NCI-H187 treated with DMSO at 0.1 percent for 48 hours (cell line): ENCODE measurements around the gene AP1G2.
"Not testable (repeated sequence)": the region's sequence is repeated elsewhere in the genome, so short reads cannot be mapped to it uniquely, and the experiment has no call there.

Experiments
- DNase-seq: peaks from one replicate; lab custom pipeline; 2025; lab: John Stamatoyannopoulos, UW

The AP1G2 gene

GRCh38 chr14:23594191-23594590 is 26.6 kb upstream of the AP1G2 start:
- DNase-seq, result not testable (repeated sequence)

- no peak for DNase-seq
These were observed 22.6 kb upstream of the AP1G2 start for GRCh38 chr14:23590198-23590597.

GRCh38 chr14:23589606-23590005 is 22.0 kb upstream of the AP1G2 start:
- no peak for DNase-seq

GRCh38 chr14:23588884-23589598 is 21.4 kb upstream of the AP1G2 start:
- DNase-seq, result peak; percentile 24

GRCh38 chr14:23584527-23585203 is 17.1 kb upstream of the AP1G2 start:
- not testable (repeated sequence) for DNase-seq

GRCh38 chr14:23583761-23584526 is 16.4 kb upstream of the AP1G2 start:
- DNase-seq, result not testable (repeated sequence)

- no peak for DNase-seq
These were observed 15.5 kb upstream of the AP1G2 start for GRCh38 chr14:23582906-23583760.

GRCh38 chr14:23580948-23581281 is 13.3 kb upstream of the AP1G2 start:
- no peak for DNase-seq

- DNase-seq, result no peak
These were observed 12.7 kb upstream of the AP1G2 start for GRCh38 chr14:23580152-23580926.

- no peak for DNase-seq
These were observed 12.1 kb upstream of the AP1G2 start for GRCh38 chr14:23579739-23580138.

GRCh38 chr14:23579311-23579630 is 11.7 kb upstream of the AP1G2 start:
- no peak for DNase-seq

- no peak for DNase-seq
These were observed 11.1 kb upstream of the AP1G2 start, which contains the start of gene JPH4 for GRCh38 chr14:23578560-23579310. JPH4 (minus strand) TSS chr14:23578790; CDS start chr14:23577453, 1,337 bp downstream.

GRCh38 chr14:23577710-23578392 is 10.3 kb upstream of the AP1G2 start:
- DNase-seq, result no peak

- no peak for DNase-seq
These were observed 9.6 kb upstream of the AP1G2 start for GRCh38 chr14:23577004-23577681.

- no peak for DNase-seq
These were observed 5.9 kb upstream of the AP1G2 start for GRCh38 chr14:23573384-23574015.

GRCh38 chr14:23572836-23573235 is 5.2 kb upstream of the AP1G2 start:
- no peak for DNase-seq

GRCh38 chr14:23572524-23572828 is 4.9 kb upstream of the AP1G2 start:
- no peak for DNase-seq

GRCh38 chr14:23571701-23572523 is 4.3 kb upstream of the AP1G2 start:
- no peak for DNase-seq
